DND-41 (cell line): ENCODE data around the gene ARMC2.

Experiments
- EZH2 ChIP-seq: IDR thresholded peaks from 3 replicates; pipeline ENCODE4 v1.6.1; 2012; ENCODE audit warnings: borderline replicate concordance, low read depth, mild to moderate bottlenecking, moderate library complexity, low read length, inconsistent platforms; ENCODE audit not compliant: severe bottlenecking
- TF ChIP-seq, protein P1 (sequence below): IDR thresholded peaks from 2 replicates; pipeline ENCODE4 v1.5.1; 2012; ENCODE audit warnings: borderline replicate concordance, low read length, moderate library complexity, mild to moderate bottlenecking; ENCODE audit not compliant: poor library complexity, severe bottlenecking; ENCODE audit errors: extremely low read depth

- TF ChIP-seq, protein P1, sequence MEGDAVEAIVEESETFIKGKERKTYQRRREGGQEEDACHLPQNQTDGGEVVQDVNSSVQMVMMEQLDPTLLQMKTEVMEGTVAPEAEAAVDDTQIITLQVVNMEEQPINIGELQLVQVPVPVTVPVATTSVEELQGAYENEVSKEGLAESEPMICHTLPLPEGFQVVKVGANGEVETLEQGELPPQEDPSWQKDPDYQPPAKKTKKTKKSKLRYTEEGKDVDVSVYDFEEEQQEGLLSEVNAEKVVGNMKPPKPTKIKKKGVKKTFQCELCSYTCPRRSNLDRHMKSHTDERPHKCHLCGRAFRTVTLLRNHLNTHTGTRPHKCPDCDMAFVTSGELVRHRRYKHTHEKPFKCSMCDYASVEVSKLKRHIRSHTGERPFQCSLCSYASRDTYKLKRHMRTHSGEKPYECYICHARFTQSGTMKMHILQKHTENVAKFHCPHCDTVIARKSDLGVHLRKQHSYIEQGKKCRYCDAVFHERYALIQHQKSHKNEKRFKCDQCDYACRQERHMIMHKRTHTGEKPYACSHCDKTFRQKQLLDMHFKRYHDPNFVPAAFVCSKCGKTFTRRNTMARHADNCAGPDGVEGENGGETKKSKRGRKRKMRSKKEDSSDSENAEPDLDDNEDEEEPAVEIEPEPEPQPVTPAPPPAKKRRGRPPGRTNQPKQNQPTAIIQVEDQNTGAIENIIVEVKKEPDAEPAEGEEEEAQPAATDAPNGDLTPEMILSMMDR, result no peak
- no peak for TF ChIP-seq EZH2
These were observed 29.0 kb downstream of the ARMC2 start for GRCh38 chr6:108877046-108877751.
